ENCODE data around the gene STT3A.

GRCh38 chr11:125561924-125562323 is 30.7 kb upstream of the STT3A start:
- TF ChIP-seq EZH2 (IDR thresholded peaks at IDR 0.05; ENCODE audit: insufficient read depth, low read length) (no peak), CTCF (IDR thresholded peaks at IDR 0.05; ENCODE audit: insufficient read depth, low read depth, low read length) (no peak)

All from astrocyte (in vitro differentiated cells and primary cell).